OCI-LY7 (cell line): ENCODE data around the gene SUSD3. TPM values are rescaled to one million over a fixed set of nuclear protein-coding genes. Genes with fewer than 3 reads are reported as not detected.
"Not testable (repeated sequence)": the region's sequence is repeated elsewhere in the genome, so short reads cannot be mapped to it uniquely, and the experiment has no call there.

Source experiments
- BruUV-seq: library from RNA; stranded (reverse); fragments of 400-500 nt; replicated peaks from 2 replicates; lab custom pipeline; 2021; lab: Mats Ljungman, UMichigan
- CTCF ChIA-PET: fragments of 300-600 bp; sonication (Branson Sonifier 250); formaldehyde crosslinking; loops from one replicate; lab custom pipeline; 2022; ENCODE audit warnings: antibody characterized with exemption; ENCODE audit not compliant: unreplicated experiment; lab: Charles Lee
- POLR2A ChIA-PET: fragments of 300-600 bp; sonication (Branson Sonifier 250); formaldehyde crosslinking; loops from one replicate; lab custom pipeline; 2022; ENCODE audit warnings: antibody characterized with exemption; lab: Charles Lee
- DNase-seq: peaks from one replicate; pipeline ENCODE4 v3.0.0-alpha.2; 2015; ENCODE audit warnings: low spot score
- H2AFZ ChIP-seq: fragments of 200-600 bp; sonication (generic), shearing (Covaris generic); 2 replicates; pipeline ENCODE4 v1.6.1; 2014; ENCODE audit warnings: mild to moderate bottlenecking, antibody characterized with exemption, low read length, moderate library complexity
- H3K27ac ChIP-seq: fragments of 200-600 bp; sonication (generic); 2 replicates; pipeline ENCODE4 v1.5.1; 2014; ENCODE audit warnings: mixed run types, low read depth, mild to moderate bottlenecking, moderate library complexity, low read length, inconsistent platforms; ENCODE audit not compliant: poor library complexity, severe bottlenecking
- H3K36me3 ChIP-seq: fragments of 200-600 bp; sonication (generic); 2 replicates; pipeline ENCODE4 v1.6.1; 2014; ENCODE audit warnings: mild to moderate bottlenecking, antibody characterized with exemption, low read length, moderate library complexity, mixed read lengths; ENCODE audit not compliant: insufficient read depth
- H3K4me1 ChIP-seq: fragments of 200-600 bp; sonication (generic); 2 replicates; pipeline ENCODE4 v1.5.1; 2014; ENCODE audit warnings: mild to moderate bottlenecking, low read length; ENCODE audit not compliant: insufficient read depth, poor library complexity, severe bottlenecking
- H3K4me2 ChIP-seq: fragments of 200-600 bp; sonication (generic); 2 replicates; pipeline ENCODE4 v1.6.1; 2014; ENCODE audit warnings: mild to moderate bottlenecking, low read length
- H3K4me3 ChIP-seq: fragments of 200-600 bp; sonication (generic); 2 replicates; pipeline ENCODE4 v1.5.1; 2014; ENCODE audit warnings: mild to moderate bottlenecking, low read depth, low read length; ENCODE audit not compliant: poor library complexity, severe bottlenecking
- H3K79me2 ChIP-seq: fragments of 200-600 bp; sonication (generic); 2 replicates; pipeline ENCODE4 v1.6.1; 2016; ENCODE audit warnings: low read depth, mild to moderate bottlenecking, low read length, moderate library complexity, mixed read lengths; ENCODE audit not compliant: insufficient read depth
- H3K9me2 ChIP-seq: fragments of 200-600 bp; sonication (generic); 2 replicates; pipeline ENCODE4 v1.6.1; 2016; ENCODE audit warnings: mild to moderate bottlenecking, low read length, mixed read lengths; ENCODE audit not compliant: insufficient read depth
- H3K9me3 ChIP-seq: fragments of 200-600 bp; sonication (generic); 2 replicates; pipeline ENCODE4 v1.6.1; 2014; ENCODE audit warnings: mild to moderate bottlenecking, mixed run types, low read length, mixed read lengths
- H4K20me1 ChIP-seq: fragments of 200-600 bp; sonication (generic); 2 replicates; pipeline ENCODE4 v1.6.1; 2014; ENCODE audit warnings: mild to moderate bottlenecking, antibody characterized with exemption, low read length, moderate library complexity, mixed read lengths; ENCODE audit not compliant: insufficient read depth
- CTCF ChIP-seq: fragments of 200-600 bp; sonication (generic); conservative IDR thresholded peaks from 2 replicates; pipeline ENCODE4 v1.5.1; 2014; ENCODE audit warnings: mild to moderate bottlenecking, antibody characterized with exemption, low read length, moderate library complexity, mixed read lengths
- EZH2phosphoT487 ChIP-seq: fragments of 200-600 bp; sonication (generic); IDR thresholded peaks from 2 replicates; pipeline ENCODE4 v1.6.1; 2018; ENCODE audit warnings: low read depth, borderline replicate concordance, mild to moderate bottlenecking, mixed run types, antibody characterized with exemption, low read length, moderate library complexity, mixed read lengths
- intact Hi-C: fragments of 100-400 bp; cut with micrococcal nuclease; formaldehyde crosslinking; loops from one replicate; pipeline ENCODE4 v1.10.0; 2022; ENCODE audit not compliant: unreplicated experiment
- total RNA-seq, 2 experiments: library from RNA; depleted of rRNA in 1 of 2; stranded (reverse); fragments of >200 nt in 1 of 2; shearing (Covaris generic) in 1 of 2; gene quantifications; 2 replicates each; pipeline ENCODE4 v1.2.3, GENCODE V29; 2014 to 2022

Gene SUSD3
- total RNA-seq, 2 experiments from 2014 or later: 94.1 to 201 TPM

GRCh38 chr9:93012963-93013855, 45.3 kb upstream of the SUSD3 start:
- Histone ChIP-seq H3K4me2 (no peak overlapping the region), H3K9me2 (no peaks in the 10 kb centered on the region), H3K27ac (no peak overlapping the region), H2AFZ (no peak overlapping the region), H3K4me3 (no peak overlapping the region), H3K9me3 (no peaks in the 10 kb centered on the region), H3K79me2 (no peaks in the 10 kb centered on the region), H3K36me3 (peaks cover 30% of the 10 kb centered on the region), H3K4me1 (peaks cover 7% of the 10 kb centered on the region), H4K20me1 (no peaks in the 10 kb centered on the region)
- TSS peak; percentile 37 for BruUV-seq
- TF ChIP-seq CTCF (no peak), EZH2phosphoT487 (no peak)
- CTCF ChIA-PET: no interaction called here
- intact Hi-C loops: no loop called here
- DNase-seq: no peak
- POLR2A ChIA-PET: no interaction called here

- Histone ChIP-seq H3K4me2 (no peak overlapping the region), H2AFZ (no peak overlapping the region), H3K4me1 (peaks cover 7% of the 10 kb centered on the region), H4K20me1 (no peaks in the 10 kb centered on the region), H3K4me3 (no peak overlapping the region), H3K9me3 (no peaks in the 10 kb centered on the region), H3K27ac (no peak overlapping the region), H3K9me2 (no peaks in the 10 kb centered on the region), H3K79me2 (no peaks in the 10 kb centered on the region), H3K36me3 (peaks cover 26% of the 10 kb centered on the region)
- POLR2A ChIA-PET: no interaction called here
- no TSS peak for BruUV-seq
- TF ChIP-seq CTCF (no peak), EZH2phosphoT487 (no peak)
- intact Hi-C loops: no loop called here
- CTCF ChIA-PET: no interaction called here
- DNase-seq: no peak
Measured at GRCh38 chr9:93013856-93014582, 44.5 kb upstream of the SUSD3 start.

GRCh38 chr9:93015190-93015589, 43.3 kb upstream of the SUSD3 start:
- POLR2A ChIA-PET: interaction anchor here (0.6 to 1.6 kb wide), 3 partner anchors 13 to 61 kb away, joined by 3 to 5 read pairs (median 4); no protein-coding TSS in a partner anchor
- H3K4me2 ChIP-seq, H3K9me3 ChIP-seq, intact Hi-C loops, H3K4me3 ChIP-seq, CTCF ChIA-PET, H4K20me1 ChIP-seq, H3K9me2 ChIP-seq, BruUV-seq, H3K79me2 ChIP-seq, H3K27ac ChIP-seq, DNase-seq, H2AFZ ChIP-seq, H3K4me1 ChIP-seq: not testable (repeated sequence)
- peaks cover 23% of the 10 kb centered on the region for H3K36me3 ChIP-seq
